GM23338 (cell line): ENCODE data around the gene OR1C1. TPM values are rescaled to one million over a fixed set of nuclear protein-coding genes. Genes with fewer than 3 reads are reported as not detected.
"Not testable (repeated sequence)": the region's sequence is repeated elsewhere in the genome, so short reads cannot be mapped to it uniquely, and the experiment has no call there.

Experiments
- ATAC-seq: fragments of 200-7000 bp; cut with Tn5 transposase; 3 replicates; pipeline ENCODE4 v1.9.1; 2020
- DNase-seq: peaks from one replicate; pipeline ENCODE4 v3.0.0-alpha.2; 2015; ENCODE audit warnings: low spot score
- H2AFZ ChIP-seq: fragments of 200-600 bp; sonication (generic); 2 replicates; pipeline ENCODE4 v1.8.0; 2016; ENCODE audit warnings: antibody characterized with exemption, mild to moderate bottlenecking, moderate library complexity
- H3F3A ChIP-seq: fragments of 200-600 bp; sonication (generic); replicated peaks from 2 replicates; pipeline ENCODE4 v1.8.0; 2017; ENCODE audit warnings: antibody characterized with exemption, mixed run types, low read depth
- H3K27ac ChIP-seq: fragments of 200-600 bp; sonication (generic); 2 replicates; pipeline ENCODE4 v1.6.1; 2016; ENCODE audit warnings: low read depth
- H3K27me3 ChIP-seq: fragments of 200-600 bp; sonication (generic); 2 replicates; pipeline ENCODE4 v1.8.0; 2016; ENCODE audit warnings: mild to moderate bottlenecking, mixed run types, moderate library complexity; ENCODE audit not compliant: insufficient read depth
- H3K36me3 ChIP-seq: fragments of 200-600 bp; sonication (generic); 2 replicates; pipeline ENCODE4 v1.8.0; 2016; ENCODE audit warnings: mild to moderate bottlenecking; ENCODE audit not compliant: insufficient read depth
- H3K4me1 ChIP-seq: fragments of 200-600 bp; sonication (generic); 2 replicates; pipeline ENCODE4 v1.8.0; 2016; ENCODE audit warnings: mild to moderate bottlenecking, moderate library complexity; ENCODE audit not compliant: insufficient read depth
- H3K4me2 ChIP-seq: fragments of 200-600 bp; sonication (generic); 2 replicates; pipeline ENCODE4 v1.7.1; 2017; ENCODE audit warnings: mixed run types
- H3K4me3 ChIP-seq: fragments of 200-600 bp; sonication (generic); 2 replicates; pipeline ENCODE4 v1.6.1; 2016; ENCODE audit warnings: mixed run types
- H3K79me2 ChIP-seq: fragments of 200-600 bp; sonication (generic); replicated peaks from 2 replicates; pipeline ENCODE4 v1.8.0; 2017; ENCODE audit warnings: mild to moderate bottlenecking; ENCODE audit not compliant: insufficient read depth
- H3K9me2 ChIP-seq: fragments of 200-600 bp; sonication (generic); 2 replicates; pipeline ENCODE4 v1.8.0; 2017; ENCODE audit not compliant: insufficient read depth
- H4K20me1 ChIP-seq: fragments of 200-600 bp; sonication (generic); replicated peaks from 2 replicates; pipeline ENCODE4 v1.8.0; 2017; ENCODE audit warnings: mild to moderate bottlenecking; ENCODE audit not compliant: insufficient read depth
- H3K27ac Mint-ChIP-seq: 2 replicates; pipeline ENCODE4 v1.8.0; 2020; ENCODE audit warnings: inconsistent platforms, mild to moderate bottlenecking, moderate library complexity, mixed read lengths
- H3K27me3 Mint-ChIP-seq: 3 replicates; pipeline ENCODE4 v1.8.0; 2022; ENCODE audit warnings: low read depth, mild to moderate bottlenecking, moderate library complexity, mixed read lengths, inconsistent platforms; ENCODE audit not compliant: insufficient read depth, poor library complexity
- H3K36me3 Mint-ChIP-seq: 3 replicates; pipeline ENCODE4 v1.8.0; 2021; ENCODE audit warnings: low read depth, mild to moderate bottlenecking, inconsistent platforms, moderate library complexity, mixed read lengths
- H3K4me1 Mint-ChIP-seq: 3 replicates; pipeline ENCODE4 v1.8.0; 2020; ENCODE audit warnings: mild to moderate bottlenecking, inconsistent platforms, mixed read lengths
- H3K4me3 Mint-ChIP-seq: 3 replicates; pipeline ENCODE4 v1.8.0; 2021; ENCODE audit warnings: moderate library complexity, mild to moderate bottlenecking, inconsistent platforms, mixed read lengths
- H3K9me3 Mint-ChIP-seq: 3 replicates; pipeline ENCODE4 v1.8.0; 2020; ENCODE audit warnings: moderate library complexity, mild to moderate bottlenecking, inconsistent platforms, mixed read lengths
- CREB1 ChIP-seq: fragments of 250-450 bp; sonication (Bioruptor Pico); IDR thresholded peaks from 2 replicates; pipeline ENCODE4 v1.5.0; 2020; ENCODE audit warnings: low read depth, mild to moderate bottlenecking, moderate library complexity
- EZH2 ChIP-seq: fragments of 200-600 bp; sonication (generic); IDR thresholded peaks from one replicate; pipeline ENCODE4 v1.8.0; 2017; ENCODE audit warnings: antibody characterized with exemption, mild to moderate bottlenecking, low read depth; ENCODE audit not compliant: unreplicated experiment
- EZH2phosphoT487 ChIP-seq: fragments of 200-600 bp; sonication (generic); IDR thresholded peaks from one replicate; pipeline ENCODE4 v1.8.1; 2018; ENCODE audit warnings: antibody characterized with exemption; ENCODE audit not compliant: unreplicated experiment
- JUNB ChIP-seq: IDR thresholded peaks from one replicate; pipeline ENCODE4 v1.6.1; 2016; ENCODE audit warnings: antibody characterized with exemption; ENCODE audit not compliant: unreplicated experiment
- NANOG ChIP-seq: IDR thresholded peaks from 2 replicates; pipeline ENCODE4 v1.6.1; 2016; ENCODE audit warnings: antibody characterized with exemption, borderline replicate concordance
- POLR2AphosphoS5 ChIP-seq: IDR thresholded peaks from 2 replicates; pipeline ENCODE4 v1.6.1; 2016; ENCODE audit warnings: antibody characterized with exemption, low read depth
- STAT1 ChIP-seq: IDR thresholded peaks from one replicate; pipeline ENCODE4 v1.6.1; 2016; ENCODE audit warnings: antibody characterized with exemption; ENCODE audit not compliant: unreplicated experiment
- ZNF114 ChIP-seq: fragments of 250-450 bp; sonication (Bioruptor Pico); IDR thresholded peaks from 2 replicates; pipeline ENCODE4 v1.5.0; 2020; ENCODE audit warnings: mild to moderate bottlenecking, moderate library complexity
- ZNF331 ChIP-seq: fragments of 250-450 bp; sonication (Bioruptor Pico); IDR thresholded peaks from 2 replicates; pipeline ENCODE4 v1.5.0; 2020; ENCODE audit warnings: low read depth, mild to moderate bottlenecking, moderate library complexity
- polyA plus RNA-seq: library from polyadenylated mRNA; unstranded; fragments of >200 nt; fragmentation: Nextera tagmentation; extraction: Ambion mirVana; gene quantifications from 2 replicates; pipeline ENCODE4 v1.2.1, GENCODE V29; 2016
- total RNA-seq: library from RNA; depleted of rRNA; stranded (reverse); fragments of >200 nt; shearing (Covaris generic); gene quantifications from 2 replicates; pipeline ENCODE4 v1.2.3, GENCODE V29; 2014
- TF ChIP-seq, protein P1 (sequence below): fragments of 250-450 bp; sonication (Bioruptor Pico); IDR thresholded peaks from 2 replicates; pipeline ENCODE4 v1.5.0; 2020; ENCODE audit warnings: mild to moderate bottlenecking, moderate library complexity

The OR1C1 gene
- total and polyA plus RNA-seq, 2 experiments from 2014 or later: 0.21 TPM; not detected in 1

DNA sequence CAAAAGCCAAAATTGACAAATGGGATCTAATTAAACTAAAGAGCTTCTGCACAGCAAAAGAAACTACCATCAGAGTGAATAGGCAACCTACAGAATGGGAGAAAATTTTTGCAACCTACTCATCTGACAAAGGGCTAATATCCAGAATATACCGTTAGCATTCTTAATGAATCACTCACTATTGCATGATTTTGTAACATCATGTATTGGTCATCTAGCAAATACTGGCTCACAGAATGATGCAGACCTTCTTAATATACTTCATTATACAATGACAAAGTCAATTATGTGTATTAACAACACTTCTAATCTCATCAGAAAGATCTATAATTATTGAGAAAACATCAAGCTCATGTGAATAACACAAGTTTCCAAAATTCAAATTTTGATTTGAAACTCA, 6.0 kb downstream of the OR1C1 start:
- peaks cover 47% of the 10 kb centered on the region for H3K9me3 Mint-ChIP-seq
- H3K36me3 Mint-ChIP-seq, H3K4me3 ChIP-seq, H3K27ac Mint-ChIP-seq, H3K4me3 Mint-ChIP-seq, H3K4me1 ChIP-seq, H3K27ac ChIP-seq, ATAC-seq, DNase-seq, H3K4me2 ChIP-seq, H3K27me3 ChIP-seq, H3K27me3 Mint-ChIP-seq, H3K4me1 Mint-ChIP-seq, H3K9me2 ChIP-seq, H2AFZ ChIP-seq, H3F3A ChIP-seq, H4K20me1 ChIP-seq, H3K79me2 ChIP-seq, H3K36me3 ChIP-seq: not testable (repeated sequence)

DNA sequence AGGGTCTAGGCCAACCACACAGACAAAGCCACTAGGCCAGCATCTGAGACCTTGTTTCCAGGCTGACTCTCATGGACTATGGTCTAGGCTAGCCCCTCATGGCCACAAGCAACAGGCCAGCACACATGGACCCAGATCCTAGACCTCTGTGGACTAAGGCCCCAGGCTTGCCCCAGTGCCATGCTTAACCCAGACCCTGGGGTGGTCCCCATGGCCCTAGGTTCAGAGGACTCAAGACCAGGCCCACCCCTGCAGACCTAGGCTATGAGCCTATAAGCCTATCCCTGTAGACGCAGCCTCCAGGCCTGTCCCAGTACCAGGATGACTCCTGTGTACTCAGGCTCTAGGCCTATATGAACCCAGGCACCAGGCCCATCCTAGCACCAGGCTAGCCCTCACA, 10.5 kb downstream of the OR1C1 start:
- H3F3A ChIP-seq: no peaks in the 10 kb centered on the region
- H3K4me3 Mint-ChIP-seq: no peak overlapping the region
- ATAC-seq (no peak), DNase-seq (no peak)
- H3K36me3 Mint-ChIP-seq: no peaks in the 10 kb centered on the region; the same call in 2 of the 3 replicates
- H3K79me2 ChIP-seq: no peaks in the 10 kb centered on the region
- H3K4me3 ChIP-seq: no peak overlapping the region
- H3K4me1 Mint-ChIP-seq: no peaks in the 10 kb centered on the region
- H3K27me3 Mint-ChIP-seq: no peaks in the 10 kb centered on the region
- H3K36me3 ChIP-seq: no peaks in the 10 kb centered on the region
- no peak overlapping the region for H3K27ac ChIP-seq
- peaks cover 48% of the 10 kb centered on the region for H3K9me3 Mint-ChIP-seq
- peaks cover 8% of the 10 kb centered on the region; the same call in 1 of the 2 replicates for H3K9me2 ChIP-seq
- no peak overlapping the region for H2AFZ ChIP-seq
- H4K20me1 ChIP-seq: no peaks in the 10 kb centered on the region
- no peaks in the 10 kb centered on the region for H3K27me3 ChIP-seq
- no peak overlapping the region for H3K27ac Mint-ChIP-seq
- H3K4me2 ChIP-seq: no peak overlapping the region
- H3K4me1 ChIP-seq: no peaks in the 10 kb centered on the region
- TF ChIP-seq EZH2: no peak
- no peak for TF ChIP-seq NANOG
- TF ChIP-seq ZNF331 (CRISPR knock-in tag): no peak
- TF ChIP-seq, protein P1, sequence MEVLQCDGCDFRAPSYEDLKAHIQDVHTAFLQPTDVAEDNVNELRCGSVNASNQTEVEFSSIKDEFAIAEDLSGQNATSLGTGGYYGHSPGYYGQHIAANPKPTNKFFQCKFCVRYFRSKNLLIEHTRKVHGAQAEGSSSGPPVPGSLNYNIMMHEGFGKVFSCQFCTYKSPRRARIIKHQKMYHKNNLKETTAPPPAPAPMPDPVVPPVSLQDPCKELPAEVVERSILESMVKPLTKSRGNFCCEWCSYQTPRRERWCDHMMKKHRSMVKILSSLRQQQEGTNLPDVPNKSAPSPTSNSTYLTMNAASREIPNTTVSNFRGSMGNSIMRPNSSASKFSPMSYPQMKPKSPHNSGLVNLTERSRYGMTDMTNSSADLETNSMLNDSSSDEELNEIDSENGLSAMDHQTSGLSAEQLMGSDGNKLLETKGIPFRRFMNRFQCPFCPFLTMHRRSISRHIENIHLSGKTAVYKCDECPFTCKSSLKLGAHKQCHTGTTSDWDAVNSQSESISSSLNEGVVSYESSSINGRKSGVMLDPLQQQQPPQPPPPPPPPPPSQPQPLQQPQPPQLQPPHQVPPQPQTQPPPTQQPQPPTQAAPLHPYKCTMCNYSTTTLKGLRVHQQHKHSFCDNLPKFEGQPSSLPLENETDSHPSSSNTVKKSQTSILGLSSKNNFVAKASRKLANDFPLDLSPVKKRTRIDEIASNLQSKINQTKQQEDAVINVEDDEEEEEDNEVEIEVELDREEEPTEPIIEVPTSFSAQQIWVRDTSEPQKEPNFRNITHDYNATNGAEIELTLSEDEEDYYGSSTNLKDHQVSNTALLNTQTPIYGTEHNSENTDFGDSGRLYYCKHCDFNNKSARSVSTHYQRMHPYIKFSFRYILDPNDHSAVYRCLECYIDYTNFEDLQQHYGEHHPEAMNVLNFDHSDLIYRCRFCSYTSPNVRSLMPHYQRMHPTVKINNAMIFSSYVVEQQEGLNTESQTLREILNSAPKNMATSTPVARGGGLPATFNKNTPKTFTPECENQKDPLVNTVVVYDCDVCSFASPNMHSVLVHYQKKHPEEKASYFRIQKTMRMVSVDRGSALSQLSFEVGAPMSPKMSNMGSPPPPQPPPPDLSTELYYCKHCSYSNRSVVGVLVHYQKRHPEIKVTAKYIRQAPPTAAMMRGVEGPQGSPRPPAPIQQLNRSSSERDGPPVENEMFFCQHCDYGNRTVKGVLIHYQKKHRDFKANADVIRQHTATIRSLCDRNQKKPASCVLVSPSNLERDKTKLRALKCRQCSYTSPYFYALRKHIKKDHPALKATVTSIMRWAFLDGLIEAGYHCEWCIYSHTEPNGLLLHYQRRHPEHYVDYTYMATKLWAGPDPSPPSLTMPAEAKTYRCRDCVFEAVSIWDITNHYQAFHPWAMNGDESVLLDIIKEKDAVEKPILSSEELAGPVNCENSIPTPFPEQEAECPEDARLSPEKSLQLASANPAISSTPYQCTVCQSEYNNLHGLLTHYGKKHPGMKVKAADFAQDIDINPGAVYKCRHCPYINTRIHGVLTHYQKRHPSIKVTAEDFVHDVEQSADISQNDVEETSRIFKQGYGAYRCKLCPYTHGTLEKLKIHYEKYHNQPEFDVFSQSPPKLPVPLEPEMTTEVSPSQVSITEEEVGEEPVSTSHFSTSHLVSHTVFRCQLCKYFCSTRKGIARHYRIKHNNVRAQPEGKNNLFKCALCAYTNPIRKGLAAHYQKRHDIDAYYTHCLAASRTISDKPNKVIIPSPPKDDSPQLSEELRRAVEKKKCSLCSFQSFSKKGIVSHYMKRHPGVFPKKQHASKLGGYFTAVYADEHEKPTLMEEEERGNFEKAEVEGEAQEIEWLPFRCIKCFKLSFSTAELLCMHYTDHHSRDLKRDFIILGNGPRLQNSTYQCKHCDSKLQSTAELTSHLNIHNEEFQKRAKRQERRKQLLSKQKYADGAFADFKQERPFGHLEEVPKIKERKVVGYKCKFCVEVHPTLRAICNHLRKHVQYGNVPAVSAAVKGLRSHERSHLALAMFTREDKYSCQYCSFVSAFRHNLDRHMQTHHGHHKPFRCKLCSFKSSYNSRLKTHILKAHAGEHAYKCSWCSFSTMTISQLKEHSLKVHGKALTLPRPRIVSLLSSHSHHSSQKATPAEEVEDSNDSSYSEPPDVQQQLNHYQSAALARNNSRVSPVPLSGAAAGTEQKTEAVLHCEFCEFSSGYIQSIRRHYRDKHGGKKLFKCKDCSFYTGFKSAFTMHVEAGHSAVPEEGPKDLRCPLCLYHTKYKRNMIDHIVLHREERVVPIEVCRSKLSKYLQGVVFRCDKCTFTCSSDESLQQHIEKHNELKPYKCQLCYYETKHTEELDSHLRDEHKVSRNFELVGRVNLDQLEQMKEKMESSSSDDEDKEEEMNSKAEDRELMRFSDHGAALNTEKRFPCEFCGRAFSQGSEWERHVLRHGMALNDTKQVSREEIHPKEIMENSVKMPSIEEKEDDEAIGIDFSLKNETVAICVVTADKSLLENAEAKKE: no peak
- TF ChIP-seq EZH2phosphoT487: no peak
- no peak for TF ChIP-seq ZNF114 (CRISPR knock-in tag)
- no peak for TF ChIP-seq CREB1 (CRISPR knock-in tag)
- no peak for TF ChIP-seq STAT1
- no peak for TF ChIP-seq JUNB
- TF ChIP-seq POLR2AphosphoS5: no peak
